GM21423 (cell line): ENCODE results near the gene ZNF135.

ENCODE experiments used
- ATAC-seq: cut with Tn5 transposase; IDR thresholded peaks from one replicate; pipeline ENCODE4 v1.9.1; 2021; ENCODE audit warnings: mild to moderate bottlenecking, moderate library complexity; ENCODE audit not compliant: unreplicated experiment

ZNF135 gene

DNA sequence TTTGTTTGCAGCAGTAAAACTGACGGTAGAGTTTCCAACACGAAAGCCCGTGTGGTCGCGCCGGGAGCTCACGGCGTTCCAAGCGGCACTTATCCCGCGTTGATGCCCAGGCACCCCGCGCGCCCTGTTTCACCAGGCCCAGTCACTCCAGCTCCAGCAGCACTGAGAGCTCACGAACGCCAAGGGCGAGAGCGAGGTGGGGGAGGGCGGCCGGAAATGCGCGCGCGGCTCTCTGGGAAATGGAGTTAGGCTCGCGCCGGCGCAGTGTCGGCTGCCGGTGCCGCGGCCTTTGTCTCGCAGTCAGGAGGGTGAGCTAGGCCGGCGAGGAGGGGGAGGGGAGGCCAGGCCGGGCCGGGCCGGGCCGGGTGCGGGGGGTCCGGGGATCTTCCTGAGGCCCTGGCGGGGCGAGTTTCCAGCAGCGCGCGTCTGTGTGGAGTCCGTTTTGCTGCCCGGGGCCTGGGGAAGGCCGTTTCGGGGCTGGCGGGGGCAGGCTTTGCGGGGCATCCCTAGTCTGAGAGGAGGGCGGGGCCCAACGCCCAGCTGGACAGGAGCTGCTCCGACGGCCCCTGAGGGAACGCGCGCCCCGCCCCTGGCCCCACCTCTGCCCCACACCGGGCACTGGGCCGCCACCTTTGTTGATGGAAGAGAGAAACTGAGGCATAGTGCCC lies at the start of gene ZNF135:
ZNF135 (plus strand) TSS at position 280 of the 668 bp plus-strand sequence. CDS start 721 bp downstream, outside the sequence.
- ATAC-seq = no peak

DNA sequence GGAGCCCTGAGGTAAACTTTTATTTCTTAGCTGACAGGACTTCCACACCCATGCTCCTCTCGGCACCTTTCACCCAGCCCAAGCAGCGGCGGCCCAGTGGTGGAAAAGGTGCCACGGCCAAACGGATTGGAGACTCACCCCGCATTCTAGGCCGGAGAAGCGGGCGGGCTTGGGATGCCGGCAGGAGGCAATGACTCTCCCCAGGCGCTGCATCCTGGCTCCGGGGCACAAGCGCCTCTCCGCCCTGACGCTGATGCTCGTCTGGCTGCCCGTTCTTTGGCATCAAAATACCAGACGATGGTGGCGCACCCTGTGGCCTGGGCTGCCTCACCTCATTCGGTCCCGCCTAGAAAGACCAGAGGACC lies 49.8 kb upstream of the ZNF135 start:
- ATAC-seq = no peak

DNA sequence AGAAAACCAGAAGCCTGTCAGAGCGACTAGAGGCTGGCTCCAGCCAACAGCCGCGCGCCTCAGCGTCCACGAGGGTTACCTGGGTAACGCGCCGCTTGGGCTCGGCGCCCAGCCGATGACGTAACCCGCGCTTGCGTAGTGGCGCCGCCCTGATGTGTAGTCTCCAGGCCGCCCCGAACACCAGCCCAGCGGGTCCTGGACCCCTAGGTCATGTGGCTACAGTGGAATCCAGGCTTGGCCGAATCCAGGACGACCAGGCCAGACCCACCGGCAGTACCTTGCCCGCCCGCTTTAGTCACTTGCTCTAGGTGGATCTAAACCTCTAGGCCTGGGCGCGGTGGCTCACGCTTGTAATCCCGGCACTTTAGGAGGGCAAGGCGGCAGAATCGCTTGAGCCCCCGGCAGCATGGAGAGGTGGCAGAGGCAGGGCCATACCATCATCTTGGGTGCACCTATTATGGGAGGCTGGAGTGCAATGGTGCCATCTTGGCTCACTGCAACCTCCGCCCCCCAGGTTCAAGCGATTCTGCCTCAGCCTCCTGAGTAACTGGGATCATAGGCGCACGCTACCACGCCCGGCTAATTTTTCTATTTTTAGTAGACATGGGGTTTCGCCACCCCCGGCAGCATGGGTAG lies 49.3 kb upstream of the ZNF135 start:
- peak; percentile 71 for ATAC-seq

- ATAC-seq = no peak
Measured at GRCh38 chr19:58010507-58010906, 48.6 kb upstream of the ZNF135 start.

DNA sequence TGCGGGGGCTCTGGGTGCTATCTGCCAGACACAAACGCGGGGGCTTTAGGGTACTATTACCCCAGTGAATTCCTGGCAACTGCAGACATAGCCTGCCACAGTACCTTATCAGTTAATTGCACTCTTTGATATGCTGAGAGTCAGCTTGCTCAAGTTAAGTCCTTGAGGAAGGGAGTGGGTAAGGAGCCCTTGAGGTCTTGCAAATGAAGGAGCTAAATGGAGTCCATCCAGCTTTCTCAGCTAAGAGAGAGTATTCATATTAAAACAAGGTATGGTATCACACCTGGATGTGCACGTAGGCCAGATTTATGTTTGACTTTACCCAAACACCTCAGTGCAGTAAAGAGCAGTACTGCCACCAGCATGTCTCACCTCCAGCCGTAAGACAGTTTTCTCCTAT lies 44.9 kb upstream of the ZNF135 start:
- ATAC-seq = no peak

DNA sequence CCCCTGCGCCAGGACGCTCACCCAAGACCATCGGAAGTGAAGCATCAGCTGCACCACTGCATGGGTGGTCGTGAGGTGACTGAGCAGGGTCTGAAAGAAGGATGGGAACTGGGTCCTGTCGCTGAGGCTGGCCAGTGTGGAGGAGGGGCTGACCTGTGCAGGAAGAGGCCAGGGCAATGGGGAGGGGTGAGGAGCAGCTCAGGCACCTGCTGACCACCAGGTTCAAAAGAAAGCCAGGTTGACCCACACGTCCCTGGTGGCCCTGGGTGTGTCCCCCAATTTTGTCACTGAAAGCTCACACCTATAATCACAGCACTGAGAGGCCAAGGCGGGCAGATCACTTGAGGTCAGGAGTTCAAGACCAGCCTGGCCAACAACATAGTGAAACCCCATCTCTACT lies 39.0 kb upstream of the ZNF135 start:
- ATAC-seq = no peak

- no peak for ATAC-seq
Measured at GRCh38 chr19:58021541-58022282, 37.4 kb upstream of the ZNF135 start.

GRCh38 chr19:58022283-58022660 lies 36.8 kb upstream of the ZNF135 start:
- ATAC-seq = no peak

DNA sequence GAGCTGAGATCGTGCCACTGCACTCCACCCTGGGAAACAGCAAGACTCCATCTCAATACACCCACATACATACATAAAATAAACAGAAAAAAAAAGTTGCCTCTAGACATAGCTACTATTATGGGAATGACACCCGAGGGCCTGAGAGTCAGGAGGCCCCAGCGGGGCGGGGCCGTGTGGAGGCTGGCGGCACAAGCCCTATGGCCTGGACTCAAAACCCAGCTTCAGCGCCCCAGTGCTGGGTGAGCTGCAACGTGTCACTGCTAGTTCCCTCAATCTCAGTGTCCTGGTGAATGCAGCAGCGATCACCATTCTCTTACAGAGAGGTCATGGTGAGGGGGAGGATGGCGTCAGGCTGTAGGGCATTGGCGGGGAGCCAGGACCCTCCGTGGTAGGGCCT lies 34.4 kb upstream of the ZNF135 start:
- ATAC-seq = no peak

DNA sequence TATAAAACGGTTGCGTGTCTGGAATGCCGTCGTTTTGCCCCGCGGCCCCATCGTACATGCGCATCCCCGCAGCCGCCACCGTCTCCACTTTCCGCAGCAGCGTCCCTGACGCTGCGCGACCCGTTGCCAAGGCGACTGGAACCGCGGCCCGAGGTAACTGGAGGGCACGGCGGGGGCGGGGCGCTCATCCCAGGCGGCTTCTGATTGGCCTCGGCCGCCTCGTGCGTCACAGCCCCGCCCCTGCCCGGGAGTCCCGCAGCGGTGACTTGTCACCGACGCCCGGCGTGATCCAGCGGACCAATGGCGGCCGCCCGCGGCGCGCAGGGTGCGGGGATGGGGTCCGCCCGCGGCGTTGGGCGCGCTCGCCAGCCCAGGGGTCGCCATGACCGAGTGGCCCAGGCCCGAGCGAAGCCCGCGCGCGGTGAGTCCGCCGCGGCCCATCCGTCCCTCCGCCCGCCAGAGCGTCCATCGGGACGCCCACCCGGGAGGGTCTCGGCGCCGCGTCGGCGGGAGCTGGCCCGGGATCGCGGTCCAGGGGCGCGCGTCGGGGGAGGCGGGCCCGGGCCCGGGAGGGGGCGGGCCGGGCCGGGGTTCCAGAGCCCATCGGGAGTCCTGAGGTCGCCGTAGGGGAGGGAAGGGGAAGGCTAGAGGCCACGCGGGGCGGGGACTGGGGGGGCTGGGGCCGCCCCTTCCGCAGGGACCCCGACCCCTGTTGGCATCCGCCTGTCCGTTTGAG lies 25.2 kb upstream of the ZNF135 start, which contains the start of gene ZSCAN1:
ZSCAN1 (plus strand) TSS at position 285 of the 736 bp plus-strand sequence. CDS start 3,812 bp downstream, outside the sequence.
- no peak for ATAC-seq

GRCh38 chr19:58034477-58034793 lies 24.6 kb upstream of the ZNF135 start:
- no peak for ATAC-seq

DNA sequence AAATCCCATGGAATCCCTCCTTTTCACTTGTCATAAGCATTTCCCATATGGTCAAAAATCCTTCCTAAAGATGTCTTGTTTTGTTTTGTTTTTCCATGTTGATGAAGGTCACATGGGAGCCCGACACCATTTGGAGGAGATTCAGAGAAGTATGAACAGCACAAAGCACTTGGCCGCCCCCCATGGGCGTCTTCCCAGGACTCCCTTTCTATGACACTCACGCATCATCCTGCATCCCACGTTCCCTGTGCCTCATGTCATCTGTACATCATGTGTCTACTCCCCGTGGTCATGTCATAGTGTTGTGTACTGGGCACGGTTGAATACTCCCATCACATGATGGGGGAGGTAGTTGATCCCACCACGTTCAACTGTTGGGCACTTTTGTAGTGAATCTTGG lies 23.2 kb upstream of the ZNF135 start:
- no peak for ATAC-seq

GRCh38 chr19:58037927-58038687 lies 21.0 kb upstream of the ZNF135 start:
- no peak for ATAC-seq

GRCh38 chr19:58038688-58039204 lies 20.3 kb upstream of the ZNF135 start:
- no peak for ATAC-seq

DNA sequence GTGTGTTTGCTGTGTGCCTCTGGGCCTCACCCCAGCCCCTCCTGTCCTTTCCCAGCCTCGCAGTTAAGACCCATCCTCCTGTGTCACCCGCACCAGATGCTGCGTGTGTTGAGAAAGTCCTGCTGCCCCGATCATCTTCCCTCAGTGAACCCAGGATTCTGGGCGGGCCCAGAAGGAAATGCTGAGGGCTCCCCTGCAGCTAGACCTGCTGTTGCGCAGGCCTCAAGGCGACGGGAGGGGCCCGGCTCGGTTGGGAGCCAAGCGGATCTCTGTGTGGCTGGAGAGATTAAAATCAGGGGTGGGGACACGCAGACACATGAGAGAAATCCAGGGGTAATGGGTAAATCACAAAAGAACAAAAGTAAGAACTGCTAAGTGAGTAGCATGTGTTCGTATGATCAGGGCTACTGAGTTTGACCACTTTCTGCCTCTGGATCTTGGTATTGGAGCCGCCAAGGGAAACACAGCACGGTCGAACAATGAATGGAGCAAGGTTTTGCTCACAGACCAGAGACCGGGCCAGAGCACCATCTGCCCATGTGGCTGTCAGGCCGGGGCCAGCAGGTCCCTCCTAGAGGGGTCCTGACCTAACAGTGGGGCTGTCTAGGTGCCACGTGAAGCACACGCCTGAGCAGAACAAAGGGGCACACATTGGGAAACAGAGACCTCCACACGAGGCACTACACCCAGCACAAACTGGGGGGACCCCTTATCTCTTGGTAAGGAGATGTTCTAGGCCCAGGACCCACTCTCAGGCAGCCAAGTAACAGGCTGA lies 18.1 kb upstream of the ZNF135 start:
- ATAC-seq = no peak

- no peak for ATAC-seq
Measured at GRCh38 chr19:58042495-58043340, 16.4 kb upstream of the ZNF135 start.

DNA sequence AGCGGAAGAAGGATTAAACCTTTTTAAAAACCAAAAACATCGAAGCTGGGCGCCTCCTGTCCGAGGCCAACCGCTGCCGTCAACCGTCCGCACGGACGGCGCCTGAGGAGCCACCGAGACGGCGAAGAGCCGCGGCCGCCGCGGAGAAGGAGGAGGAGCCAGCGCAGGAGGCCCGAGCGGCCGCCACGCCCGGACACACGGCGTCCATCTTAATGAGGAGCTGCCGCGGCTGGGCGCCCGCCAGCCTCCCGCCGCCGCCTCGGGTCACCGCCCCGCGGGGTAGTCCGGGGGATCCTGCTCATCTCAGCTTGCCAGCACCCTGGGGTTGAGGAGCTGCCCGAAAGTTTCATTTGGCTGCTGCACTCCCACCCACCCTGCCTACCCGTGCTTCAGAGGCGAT lies 14.7 kb upstream of the ZNF135 start:
- no peak for ATAC-seq

GRCh38 chr19:58044886-58045285 lies 14.2 kb upstream of the ZNF135 start:
- ATAC-seq = no peak
